ENCODE results near the gene PAXIP1.
"Not testable (repeated sequence)": the region's sequence is repeated elsewhere in the genome, so short reads cannot be mapped to it uniquely, and the experiment has no call there.

The PAXIP1 gene, protein sequence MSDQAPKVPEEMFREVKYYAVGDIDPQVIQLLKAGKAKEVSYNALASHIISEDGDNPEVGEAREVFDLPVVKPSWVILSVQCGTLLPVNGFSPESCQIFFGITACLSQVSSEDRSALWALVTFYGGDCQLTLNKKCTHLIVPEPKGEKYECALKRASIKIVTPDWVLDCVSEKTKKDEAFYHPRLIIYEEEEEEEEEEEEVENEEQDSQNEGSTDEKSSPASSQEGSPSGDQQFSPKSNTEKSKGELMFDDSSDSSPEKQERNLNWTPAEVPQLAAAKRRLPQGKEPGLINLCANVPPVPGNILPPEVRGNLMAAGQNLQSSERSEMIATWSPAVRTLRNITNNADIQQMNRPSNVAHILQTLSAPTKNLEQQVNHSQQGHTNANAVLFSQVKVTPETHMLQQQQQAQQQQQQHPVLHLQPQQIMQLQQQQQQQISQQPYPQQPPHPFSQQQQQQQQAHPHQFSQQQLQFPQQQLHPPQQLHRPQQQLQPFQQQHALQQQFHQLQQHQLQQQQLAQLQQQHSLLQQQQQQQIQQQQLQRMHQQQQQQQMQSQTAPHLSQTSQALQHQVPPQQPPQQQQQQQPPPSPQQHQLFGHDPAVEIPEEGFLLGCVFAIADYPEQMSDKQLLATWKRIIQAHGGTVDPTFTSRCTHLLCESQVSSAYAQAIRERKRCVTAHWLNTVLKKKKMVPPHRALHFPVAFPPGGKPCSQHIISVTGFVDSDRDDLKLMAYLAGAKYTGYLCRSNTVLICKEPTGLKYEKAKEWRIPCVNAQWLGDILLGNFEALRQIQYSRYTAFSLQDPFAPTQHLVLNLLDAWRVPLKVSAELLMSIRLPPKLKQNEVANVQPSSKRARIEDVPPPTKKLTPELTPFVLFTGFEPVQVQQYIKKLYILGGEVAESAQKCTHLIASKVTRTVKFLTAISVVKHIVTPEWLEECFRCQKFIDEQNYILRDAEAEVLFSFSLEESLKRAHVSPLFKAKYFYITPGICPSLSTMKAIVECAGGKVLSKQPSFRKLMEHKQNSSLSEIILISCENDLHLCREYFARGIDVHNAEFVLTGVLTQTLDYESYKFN

DNA sequence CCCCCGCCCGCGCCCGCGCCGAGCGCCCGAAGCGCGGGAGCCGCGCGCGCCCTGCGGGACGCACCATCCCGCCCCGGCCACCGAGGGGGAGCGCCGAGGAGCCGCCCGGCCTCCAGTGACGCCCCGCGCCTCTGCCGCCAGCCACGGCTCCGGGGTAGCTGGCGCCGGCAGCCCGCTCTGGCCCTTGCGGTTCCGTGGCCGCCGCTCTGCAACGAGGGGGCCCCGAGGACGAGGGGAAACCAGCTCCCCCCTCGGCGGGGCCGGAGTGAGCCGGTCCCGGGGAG, at the start of gene PAXIP1:
Gene PAXIP1, minus strand, starts transcription at position 33 of the 284 bp plus-strand sequence. CDS start 195 bp downstream, outside the sequence.
- TF ChIP-seq, protein P1, sequence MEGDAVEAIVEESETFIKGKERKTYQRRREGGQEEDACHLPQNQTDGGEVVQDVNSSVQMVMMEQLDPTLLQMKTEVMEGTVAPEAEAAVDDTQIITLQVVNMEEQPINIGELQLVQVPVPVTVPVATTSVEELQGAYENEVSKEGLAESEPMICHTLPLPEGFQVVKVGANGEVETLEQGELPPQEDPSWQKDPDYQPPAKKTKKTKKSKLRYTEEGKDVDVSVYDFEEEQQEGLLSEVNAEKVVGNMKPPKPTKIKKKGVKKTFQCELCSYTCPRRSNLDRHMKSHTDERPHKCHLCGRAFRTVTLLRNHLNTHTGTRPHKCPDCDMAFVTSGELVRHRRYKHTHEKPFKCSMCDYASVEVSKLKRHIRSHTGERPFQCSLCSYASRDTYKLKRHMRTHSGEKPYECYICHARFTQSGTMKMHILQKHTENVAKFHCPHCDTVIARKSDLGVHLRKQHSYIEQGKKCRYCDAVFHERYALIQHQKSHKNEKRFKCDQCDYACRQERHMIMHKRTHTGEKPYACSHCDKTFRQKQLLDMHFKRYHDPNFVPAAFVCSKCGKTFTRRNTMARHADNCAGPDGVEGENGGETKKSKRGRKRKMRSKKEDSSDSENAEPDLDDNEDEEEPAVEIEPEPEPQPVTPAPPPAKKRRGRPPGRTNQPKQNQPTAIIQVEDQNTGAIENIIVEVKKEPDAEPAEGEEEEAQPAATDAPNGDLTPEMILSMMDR (IDR thresholded peaks at IDR 0.05; ENCODE audit: low read depth, low read length, missing control alignments), result no peak
- H3K4me3 ChIP-seq (replicated peaks; ENCODE audit: low read depth, low read length), result peak within 1 kb of the TSS; percentile 93
- no peak for DNase-seq (ENCODE audit: extremely low read depth, low read depth)

DNA sequence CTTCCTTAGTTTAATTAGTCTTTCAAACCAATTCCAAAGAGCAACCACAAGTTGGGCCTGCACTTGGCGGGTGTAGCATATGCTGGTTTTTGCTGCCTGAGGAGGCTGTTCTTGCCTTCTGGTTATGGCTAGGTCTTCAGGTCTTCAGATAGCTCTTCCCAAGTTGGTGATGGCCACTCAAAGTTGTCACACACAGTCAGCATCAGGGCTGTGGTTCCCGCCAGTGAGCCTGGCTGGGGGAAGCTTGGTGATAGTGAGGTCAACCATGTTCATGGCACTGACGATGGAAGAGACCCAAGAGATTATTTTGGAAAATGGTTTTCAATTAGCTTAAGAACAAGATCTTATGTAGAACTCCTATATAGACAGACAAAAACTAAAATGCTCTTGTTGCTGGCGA, 48.4 kb upstream of the PAXIP1 start:
- TF ChIP-seq, protein P1 (IDR thresholded peaks at IDR 0.05; ENCODE audit: low read depth, low read length, missing control alignments), result no peak
- no peak overlapping the region for H3K4me3 ChIP-seq (replicated peaks; ENCODE audit: low read depth, low read length)
- DNase-seq (ENCODE audit: extremely low read depth, low read depth), result no peak

DNA sequence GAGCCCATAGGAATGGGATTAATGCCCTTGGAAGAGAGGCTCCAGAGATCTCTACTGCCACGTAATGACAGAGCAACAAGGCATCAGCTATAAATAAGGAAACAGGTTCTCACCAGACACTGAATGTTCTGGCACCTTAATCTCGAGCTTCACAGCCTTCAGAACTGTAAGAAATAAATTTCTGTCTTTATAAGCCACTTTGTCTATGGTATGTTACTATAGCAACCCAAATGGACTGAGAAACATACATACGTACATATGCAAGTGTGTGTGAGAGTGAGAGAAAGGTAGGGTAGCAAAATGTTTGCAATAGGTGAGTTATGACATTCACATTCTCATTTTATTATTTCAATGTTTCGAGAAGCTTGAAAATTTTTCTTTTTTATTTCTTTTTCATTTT, 45.1 kb upstream of the PAXIP1 start:
- TF ChIP-seq, protein P1 (IDR thresholded peaks at IDR 0.05; ENCODE audit: low read depth, low read length, missing control alignments), result no peak
- H3K4me3 ChIP-seq (replicated peaks; ENCODE audit: low read depth, low read length), result no peak overlapping the region
- DNase-seq (ENCODE audit: extremely low read depth, low read depth), result no peak

DNA sequence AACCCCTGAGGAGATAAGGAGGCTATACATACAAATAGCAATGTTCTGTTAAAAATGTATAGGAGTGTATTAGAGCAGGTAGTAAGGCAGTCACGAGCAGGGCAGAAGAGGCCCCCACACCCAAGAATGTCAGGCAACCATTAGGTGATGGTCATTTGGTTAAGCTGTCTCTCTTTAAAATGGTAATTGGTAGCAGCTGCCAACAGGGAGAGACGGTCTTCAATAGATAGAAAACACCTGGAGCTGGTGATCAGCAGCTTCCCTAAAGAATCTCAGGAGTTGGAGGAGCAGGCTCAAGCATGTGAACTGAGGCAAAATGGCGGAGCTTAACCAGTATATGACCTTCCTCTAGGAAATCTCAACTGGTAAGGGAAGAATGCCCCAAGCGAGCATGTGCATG, 40.8 kb upstream of the PAXIP1 start:
- TF ChIP-seq, protein P1 (IDR thresholded peaks at IDR 0.05; ENCODE audit: low read depth, low read length, missing control alignments), result no peak
- H3K4me3 ChIP-seq (replicated peaks; ENCODE audit: low read depth, low read length), result no peak overlapping the region
- no peak for DNase-seq (ENCODE audit: extremely low read depth, low read depth)

DNA sequence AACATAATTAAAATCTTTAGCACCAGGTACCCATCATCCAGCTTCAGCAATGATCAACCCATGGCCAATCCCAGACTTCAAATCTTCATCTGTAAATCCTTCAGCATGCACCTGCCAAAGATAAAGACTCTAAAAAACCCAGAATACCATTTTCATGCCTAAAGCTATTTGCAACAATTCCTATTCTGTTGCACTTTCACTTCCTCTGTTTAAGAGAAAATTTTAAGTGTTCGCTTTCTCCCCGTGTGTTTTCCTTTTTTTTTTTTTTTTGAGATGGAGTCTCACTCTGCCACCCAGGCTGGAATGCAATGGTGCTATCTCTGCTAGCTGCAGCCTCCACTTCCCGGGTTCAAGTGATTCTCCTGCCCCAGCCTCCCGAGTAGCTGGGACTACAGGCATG, 35.4 kb upstream of the PAXIP1 start:
- H3K4me3 ChIP-seq (replicated peaks; ENCODE audit: low read depth, low read length), result no peak overlapping the region
- TF ChIP-seq, protein P1 (IDR thresholded peaks at IDR 0.05; ENCODE audit: low read depth, low read length, missing control alignments), result no peak
- DNase-seq (ENCODE audit: extremely low read depth, low read depth), result no peak

DNA sequence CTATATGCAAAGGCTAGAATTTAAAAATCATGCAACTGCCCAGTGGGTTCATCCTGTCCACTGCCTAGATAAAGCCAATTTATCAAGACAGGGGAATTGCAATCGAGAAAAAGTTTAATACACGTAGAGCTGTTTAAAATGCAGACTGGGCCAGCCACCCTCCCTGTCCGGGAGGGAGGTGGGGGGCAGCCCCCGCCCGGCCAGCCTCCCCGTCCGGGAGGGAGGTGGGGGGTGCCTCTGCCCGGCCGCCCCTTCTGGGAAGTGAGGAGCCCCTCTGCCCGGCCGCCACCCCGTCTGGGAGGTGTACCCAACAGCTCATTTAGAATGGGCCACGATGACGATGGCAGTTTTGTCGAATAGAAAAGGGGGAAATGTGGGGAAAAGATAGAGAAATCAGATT, 31.6 kb upstream of the PAXIP1 start:
- not testable (repeated sequence) for DNase-seq (ENCODE audit: extremely low read depth, low read depth); H3K4me3 ChIP-seq (replicated peaks; ENCODE audit: low read depth, low read length)

DNA sequence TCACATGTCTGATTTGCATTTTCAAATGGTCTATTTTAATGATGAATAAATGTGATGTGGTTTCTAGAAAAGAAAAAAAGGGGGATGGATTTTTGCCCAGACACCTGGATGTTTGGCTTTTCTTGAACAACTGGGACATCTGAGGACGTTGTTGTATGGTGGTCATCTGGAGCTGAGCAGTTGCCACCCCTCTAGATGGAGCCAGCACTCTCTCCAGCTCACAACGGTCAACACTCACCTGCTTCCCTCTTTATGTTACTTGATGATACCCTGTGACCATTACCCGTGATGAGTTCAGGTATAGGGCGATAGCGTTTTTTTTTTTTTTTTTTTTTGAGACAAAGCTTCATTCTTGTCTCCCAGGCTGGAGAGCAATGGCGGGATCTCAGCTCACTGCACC, 30.1 kb upstream of the PAXIP1 start:
- TF ChIP-seq, protein P1 (IDR thresholded peaks at IDR 0.05; ENCODE audit: low read depth, low read length, missing control alignments), result no peak
- DNase-seq (ENCODE audit: extremely low read depth, low read depth), result no peak
- H3K4me3 ChIP-seq (replicated peaks; ENCODE audit: low read depth, low read length), result no peak overlapping the region

Measured in HFF-Myc (cell line).